Lung (tissue), 16 donors: ENCODE results near the gene INAFM1. TPM values are rescaled to one million over a fixed set of nuclear protein-coding genes. Genes with fewer than 3 reads are reported as not detected.

Experiments used
- ATAC-seq: fragments of 200-7000 bp; cut with Tn5 transposase; one replicate; pipeline ENCODE4 v1.9.1; 2020; ENCODE audit warnings: moderate number of reproducible peaks; ENCODE audit not compliant: insufficient read depth, low FRiP score
- DNase-seq, 3 donors: peaks; one replicate each; pipeline ENCODE4 v3.0.0-alpha.2; 2013 to 2017
- H3K27ac ChIP-seq, 2 donors: one replicate each; pipeline ENCODE4 v1.5.1; 2013; ENCODE audit warnings: mild to moderate bottlenecking in 2 of 2, moderate library complexity in 2 of 2, control low read depth in 1 of 2, inconsistent platforms in 1 of 2, low read depth in 1 of 2, low read length in 1 of 2
- H3K27me3 ChIP-seq, 3 donors: one replicate each; pipeline ENCODE4 v1.5.1; 2013; ENCODE audit warnings: low read length in 2 of 3; ENCODE audit not compliant: control insufficient read depth in 3 of 3, insufficient read depth in 3 of 3
- H3K36me3 ChIP-seq, 4 donors: one replicate each; pipeline ENCODE4 v1.5.1; 2013; ENCODE audit warnings: low read length in 4 of 4, mild to moderate bottlenecking in 1 of 4, moderate library complexity in 1 of 4; ENCODE audit not compliant: control insufficient read depth in 4 of 4, insufficient read depth in 4 of 4
- H3K4me1 ChIP-seq, 5 donors: one replicate each; pipeline ENCODE4 v1.5.1; 2013; ENCODE audit warnings: low read length in 5 of 5, mild to moderate bottlenecking in 2 of 5, moderate library complexity in 1 of 5; ENCODE audit not compliant: control insufficient read depth in 5 of 5, insufficient read depth in 5 of 5
- H3K4me3 ChIP-seq: one replicate; pipeline ENCODE4 v1.5.1; 2013; ENCODE audit warnings: mild to moderate bottlenecking, control low read depth, moderate library complexity
- H3K9ac ChIP-seq, 2 donors: one replicate each; pipeline ENCODE4 v1.5.1; 2013; ENCODE audit warnings: low read length in 2 of 2, control low read depth in 1 of 2; ENCODE audit not compliant: insufficient read depth in 1 of 2
- H3K9me3 ChIP-seq, 4 donors: one replicate each; pipeline ENCODE4 v1.5.1; 2013; ENCODE audit warnings: low read length in 3 of 4, mild to moderate bottlenecking in 1 of 4, moderate library complexity in 1 of 4; ENCODE audit not compliant: control insufficient read depth in 4 of 4, insufficient read depth in 3 of 4
- CTCF ChIP-seq: IDR thresholded peaks from 2 replicates; pipeline ENCODE4 v1.5.1; 2012; ENCODE audit warnings: mild to moderate bottlenecking; ENCODE audit errors: control extremely low read depth, extremely low read depth
- WGBS, 2 donors: extraction: QIAGEN DNeasy Blood & Tissue Kit; methylation state at CpG; one replicate each; pipeline ENCODE4 v1.1.7; 2013; 5-methylcytosine and 5-hydroxymethylcytosine counted together
- long read RNA-seq, 5 donors: transcript quantifications; one replicate each; lab custom pipeline, GENCODE V29; 2026
- polyA plus RNA-seq, 2 donors: library from polyadenylated mRNA; stranded (reverse); fragments of 200-250 nt; gene quantifications; one replicate each; pipeline ENCODE4 v1.2.1, GENCODE V29; 2013
- total RNA-seq, 2 donors: library from RNA; depleted of rRNA in 1 of 2; stranded (reverse); fragments of >200 nt in 1 of 2; gene quantifications; one replicate each; pipeline ENCODE4 v1.2.1, GENCODE V29; 2014 to 2021
- donor health status: control.
- donor health status: control.
- donor health status: Bipolar disorder and iron deficiency.
- donor health status: healthy.
- donor health status: DM: yes; HTN: yes; CAD: no.

The INAFM1 gene
- total RNA-seq, result 10 to 100 TPM in 1 of 2 donors, 1 to 10 TPM in 1; 2.4 to 33.5 TPM
- polyA plus RNA-seq, result 10 to 100 TPM; 12.0 to 12.1 TPM
- long read RNA-seq, donor 1, transcript INAFM1-201 (1 exons, 1,255 nt), result major isoform, 14 of 19 reads
- long read RNA-seq, donor 1, partial matches to known transcripts, result 5 of 19 reads
- long read RNA-seq, donor 1, other reads (novel, unspliced or antisense), result 0 of 19 reads
- long read RNA-seq, donor 2, transcript INAFM1-201 (1 exons, 1,255 nt), result major isoform, 8 of 8 reads
- long read RNA-seq, donor 2, partial matches to known transcripts, result 0 of 8 reads
- long read RNA-seq, donor 2, other reads (novel, unspliced or antisense), result 0 of 8 reads
- long read RNA-seq, donor 3, transcript INAFM1-201 (1 exons, 1,255 nt), result major isoform, 9 of 14 reads
- long read RNA-seq, donor 3, partial matches to known transcripts, result 0 of 14 reads
- long read RNA-seq, donor 3, other reads (novel, unspliced or antisense), result 5 of 14 reads
- long read RNA-seq, donor 4, partial matches to known transcripts, result 0 of 3 reads
- long read RNA-seq, donor 4, other reads (novel, unspliced or antisense), result 0 of 3 reads
- long read RNA-seq, donor 5, transcript INAFM1-201 (1 exons, 1,255 nt), result major isoform, 15 of 15 reads
- long read RNA-seq, donor 5, partial matches to known transcripts, result 0 of 15 reads
- long read RNA-seq, donor 5, other reads (novel, unspliced or antisense), result 0 of 15 reads

DNA sequence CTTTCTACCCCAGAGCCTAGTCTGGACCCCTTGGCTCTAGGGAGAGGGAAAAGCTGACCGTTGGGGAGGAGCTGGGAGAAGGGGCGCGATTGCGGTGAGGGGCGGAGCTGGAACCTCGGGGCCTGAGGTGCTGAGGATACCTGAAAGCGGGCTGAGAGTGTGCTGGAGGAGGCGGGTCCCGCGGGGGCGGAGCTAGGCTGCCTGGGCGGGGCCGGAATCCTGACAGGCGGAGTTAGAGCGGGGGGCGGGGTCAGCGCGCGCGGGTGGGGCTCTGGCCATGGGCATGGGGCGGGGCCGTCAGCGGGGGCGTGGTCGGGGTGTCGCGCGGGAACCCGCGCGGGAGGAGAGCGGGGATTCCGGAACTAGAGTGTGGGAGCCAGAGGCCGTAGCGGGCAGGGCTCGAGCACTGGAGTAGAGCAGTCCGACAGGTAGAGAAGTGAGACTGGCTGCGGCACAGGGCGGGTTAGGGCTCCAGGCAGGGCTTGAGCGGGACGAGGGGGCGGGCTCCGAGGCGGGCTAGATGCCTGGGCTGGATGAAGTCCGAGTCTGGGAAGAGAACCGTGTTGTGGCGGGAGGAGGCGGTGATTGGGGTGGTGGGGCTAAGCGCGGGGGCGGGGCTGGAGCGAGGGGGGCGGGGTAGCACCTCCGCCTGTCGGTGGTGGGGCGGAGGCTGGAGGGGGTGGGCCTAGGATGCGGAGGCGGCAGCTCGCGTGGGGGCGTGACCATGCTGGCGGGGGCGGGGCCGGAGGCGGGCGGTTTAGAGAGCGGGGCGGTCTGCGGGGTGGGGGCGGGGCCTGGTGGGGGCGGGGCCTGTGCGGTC is at the start of gene INAFM1:
Gene INAFM1 (plus strand): TSS at position 815 of the 820 bp plus-strand sequence. CDS start 35 bp downstream, outside the sequence.
- peak; percentile 88 for ATAC-seq
- Histone ChIP-seq H3K27ac (peak within 1 kb of the TSS; percentile 97 to 98), H3K9ac (peak within 1 kb of the TSS; percentile 60 to 82), H3K9me3 (no peaks in the 10 kb centered on the region), H3K4me1 (peaks cover 3 to 21% (median 15%) of the 10 kb centered on the region in 5 donors), H3K36me3 (peaks cover 0 to 21% (median 8%) of the 10 kb centered on the region in 4 donors), H3K4me3 (peak within 1 kb of the TSS; percentile 56), H3K27me3 (no peaks in the 10 kb centered on the region)
- peak; percentile 96 to 98 (median 96) for DNase-seq
- 1% methylated on average over 58 to 72 of the region's 72 CpGs for WGBS, 2 donors
- no peak for TF ChIP-seq CTCF

DNA sequence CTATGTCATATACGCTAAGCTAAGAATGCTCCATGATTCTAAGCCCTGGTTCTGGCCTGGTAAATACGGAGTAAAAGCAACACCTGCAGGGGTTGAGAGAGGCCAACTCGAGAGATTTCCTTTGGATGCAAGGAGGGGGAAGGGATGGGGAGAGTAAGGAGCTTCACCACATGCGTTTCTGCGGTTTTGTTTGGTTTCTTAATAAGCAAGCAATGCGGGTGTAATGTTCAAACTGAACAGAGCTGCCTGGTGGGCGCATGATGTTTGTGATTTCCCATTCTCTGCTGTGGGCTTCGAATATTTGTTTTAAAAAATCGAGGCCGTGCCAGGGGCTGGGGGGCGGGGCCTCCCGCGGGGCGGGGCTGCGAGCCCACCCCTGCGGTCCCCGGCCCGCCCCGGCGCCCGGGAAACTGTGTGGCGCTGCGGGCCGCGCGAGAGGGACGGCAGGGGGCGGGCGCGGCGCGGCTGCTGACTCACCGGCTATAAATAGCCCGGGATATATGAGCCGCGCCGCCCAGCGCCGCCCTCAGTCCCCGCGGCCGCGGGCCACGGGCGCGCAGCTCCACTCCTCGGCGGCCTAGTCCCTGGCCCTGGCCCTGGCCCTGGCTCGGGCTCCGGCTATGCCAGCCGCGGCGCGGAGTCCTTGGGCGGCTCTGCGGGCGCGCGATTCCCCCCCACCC is 48.8 kb upstream of the INAFM1 start:
- Histone ChIP-seq H3K9ac (peak overlapping the region in 1 of 2 donors; percentile 83), H3K4me3 (peak overlapping the region; percentile 54), H3K27me3 (peaks cover 0 to 19% (median 13%) of the 10 kb centered on the region in 3 donors), H3K27ac (peak overlapping the region; percentile 99), H3K9me3 (no peaks in the 10 kb centered on the region), H3K4me1 (peaks cover 0 to 24% (median 10%) of the 10 kb centered on the region in 5 donors), H3K36me3 (peaks cover 0 to 15% (median 2%) of the 10 kb centered on the region in 4 donors)
- TF ChIP-seq CTCF, result no peak
- DNase-seq (peak; percentile 93 to 96 (median 93)), ATAC-seq (peak; percentile 80)
- WGBS, 2 donors, result 2 to 3% methylated on average over 56 to 59 of the region's 59 CpGs
